IMR-90 (cell line): Measurements from ENCODE around the gene RAI1. TPM values are rescaled to one million over a fixed set of nuclear protein-coding genes. Genes with fewer than 3 reads are reported as not detected.

Experiments
- ATAC-seq: fragments of 200-7000 bp; cut with Tn5 transposase; 2 replicates; pipeline ENCODE4 v1.9.1; 2020; ENCODE audit warnings: low read depth, mild to moderate bottlenecking, moderate library complexity
- Bru-seq: library from RNA; stranded (reverse); fragments of 400-500 nt; gene quantifications from one replicate; lab custom pipeline; 2021; lab: Mats Ljungman, UMichigan
- BruChase-seq, 2 experiments: library from RNA; stranded (reverse); fragments of 400-500 nt; gene quantifications; one replicate each; lab custom pipeline; 2021; lab: Mats Ljungman, UMichigan
- BruUV-seq: library from RNA; stranded (reverse); fragments of 400-500 nt; replicated peaks from 2 replicates; lab custom pipeline; 2021; lab: Mats Ljungman, UMichigan
- CTCF ChIA-PET: fragments of 300-600 bp; formaldehyde crosslinking; extraction: SDS; loops from one replicate; lab custom pipeline; 2021; ENCODE audit warnings: antibody characterized with exemption; lab: Yijun Ruan, JAX
- POLR2A ChIA-PET: fragments of 300-600 bp; sonication (Branson Sonifier 250); formaldehyde crosslinking; loops from one replicate; lab custom pipeline; 2022; ENCODE audit warnings: antibody characterized with exemption; ENCODE audit not compliant: unreplicated experiment; lab: Charles Lee
- DNase-seq: peaks from one replicate; pipeline ENCODE4 v3.0.0; 2013
- H2AFZ ChIP-seq: replicated peaks from 2 replicates; pipeline ENCODE3; 2013; ENCODE audit warnings: low read length, mild to moderate bottlenecking; ENCODE audit not compliant: poor library complexity
- H2AK5ac ChIP-seq: 2 replicates; pipeline ENCODE4 v1.6.1; 2013; ENCODE audit warnings: low read depth, low read length, inconsistent platforms
- H2AK9ac ChIP-seq: replicated peaks from 2 replicates; pipeline ENCODE3; 2013; ENCODE audit warnings: mild to moderate bottlenecking, low read depth, low read length, moderate library complexity; ENCODE audit not compliant: poor library complexity
- H2BK120ac ChIP-seq: 2 replicates; pipeline ENCODE4 v1.6.1; 2013; ENCODE audit warnings: low read depth, low read length, inconsistent platforms
- H2BK15ac ChIP-seq: 3 replicates; pipeline ENCODE4 v1.6.1; 2013; ENCODE audit warnings: low read depth, low read length, inconsistent platforms
- H2BK20ac ChIP-seq: 2 replicates; pipeline ENCODE4 v1.6.1; 2013; ENCODE audit warnings: low read depth, mild to moderate bottlenecking, inconsistent platforms, low read length, moderate library complexity
- H2BK5ac ChIP-seq: 2 replicates; pipeline ENCODE4 v1.6.1; 2013; ENCODE audit warnings: mild to moderate bottlenecking, low read depth, low read length, inconsistent platforms; ENCODE audit not compliant: poor library complexity, severe bottlenecking
- H3K14ac ChIP-seq: replicated peaks from 2 replicates; pipeline ENCODE4 v1.6.1; 2013; ENCODE audit warnings: low read depth, low read length, inconsistent platforms
- H3K18ac ChIP-seq: 2 replicates; pipeline ENCODE4 v1.6.1; 2013; ENCODE audit warnings: low read depth, low read length, control low read depth
- H3K23ac ChIP-seq: 2 replicates; pipeline ENCODE4 v1.6.1; 2013; ENCODE audit warnings: low read depth, low read length, inconsistent platforms
- H3K27ac ChIP-seq: 2 replicates; pipeline ENCODE4 v1.5.1; 2013; ENCODE audit warnings: mild to moderate bottlenecking, control low read depth, low read length; ENCODE audit not compliant: insufficient read depth
- H3K27me3 ChIP-seq: 2 replicates; pipeline ENCODE4 v1.6.1; 2013; ENCODE audit warnings: low read length; ENCODE audit not compliant: control insufficient read depth, insufficient read depth
- H3K36me3 ChIP-seq: 2 replicates; pipeline ENCODE4 v1.6.1; 2013; ENCODE audit warnings: low read length, mixed read lengths; ENCODE audit not compliant: control insufficient read depth, insufficient read depth
- H3K4ac ChIP-seq: 2 replicates; pipeline ENCODE4 v1.6.1; 2013; ENCODE audit warnings: low read depth, low read length, inconsistent platforms
- H3K4me1 ChIP-seq: 2 replicates; pipeline ENCODE4 v1.6.1; 2013; ENCODE audit warnings: low read length, mixed read lengths; ENCODE audit not compliant: control insufficient read depth, insufficient read depth
- H3K4me2 ChIP-seq: 2 replicates; pipeline ENCODE4 v1.6.1; 2013; ENCODE audit warnings: low read depth, mild to moderate bottlenecking, control low read depth, low read length, moderate library complexity
- H3K4me3 ChIP-seq: 2 replicates; pipeline ENCODE4 v1.5.1; 2013; ENCODE audit warnings: low read depth, mild to moderate bottlenecking, control low read depth, low read length, moderate library complexity; ENCODE audit not compliant: insufficient read depth
- H3K56ac ChIP-seq: 2 replicates; pipeline ENCODE4 v1.6.1; 2013; ENCODE audit warnings: low read length, inconsistent platforms; ENCODE audit not compliant: insufficient read depth; ENCODE audit errors: extremely low read depth
- H3K79me1 ChIP-seq, 2 experiments: 2 replicates each; pipeline ENCODE4 v1.6.1; 2013; ENCODE audit warnings: low read length in 2 of 2, inconsistent platforms in 1 of 2, low read depth in 1 of 2
- H3K9ac ChIP-seq: 2 replicates; pipeline ENCODE4 v1.6.1; 2013; ENCODE audit warnings: low read depth, low read length, control low read depth
- H3K9me1 ChIP-seq: 2 replicates; pipeline ENCODE4 v1.6.1; 2013; ENCODE audit warnings: low read length, inconsistent platforms; ENCODE audit not compliant: insufficient read depth
- H3K9me3 ChIP-seq: 2 replicates; pipeline ENCODE4 v1.6.1; 2013; ENCODE audit warnings: low read length; ENCODE audit not compliant: control insufficient read depth, insufficient read depth
- H4K20me1 ChIP-seq: 2 replicates; pipeline ENCODE4 v1.6.1; 2013; ENCODE audit warnings: low read length, inconsistent platforms; ENCODE audit not compliant: insufficient read depth
- H4K5ac ChIP-seq: 2 replicates; pipeline ENCODE4 v1.6.1; 2013; ENCODE audit warnings: mild to moderate bottlenecking, low read depth, low read length, control low read depth
- H4K8ac ChIP-seq, 2 experiments: 2 replicates each; pipeline ENCODE4 v1.6.1; 2013; ENCODE audit warnings: low read depth in 2 of 2, low read length in 2 of 2, control low read depth in 1 of 2, inconsistent platforms in 1 of 2
- H4K91ac ChIP-seq: 2 replicates; pipeline ENCODE4 v1.6.1; 2013; ENCODE audit warnings: low read depth, low read length, inconsistent platforms; ENCODE audit not compliant: insufficient read depth
- BHLHE40 ChIP-seq: fragments of 150-350 bp; IDR thresholded peaks from 2 replicates; pipeline ENCODE4 v1.6.1; 2016; ENCODE audit warnings: mild to moderate bottlenecking, low read depth, low read length
- CEBPB ChIP-seq: IDR thresholded peaks from 2 replicates; pipeline ENCODE4 v1.6.1; 2012; ENCODE audit warnings: low read depth, low read length, improper control_type of control experiment
- CTCF ChIP-seq: conservative IDR thresholded peaks from 2 replicates; pipeline ENCODE4 v1.5.1; 2012; ENCODE audit warnings: mild to moderate bottlenecking, low read depth, low read length, improper control_type of control experiment
- FOS ChIP-seq: fragments of 150-350 bp; IDR thresholded peaks from 2 replicates; pipeline ENCODE4 v1.6.1; 2016; ENCODE audit warnings: low read depth, low read length
- MAFK ChIP-seq: IDR thresholded peaks from 2 replicates; pipeline ENCODE4 v1.6.1; 2012; ENCODE audit warnings: low read depth, low read length, improper control_type of control experiment
- MAZ ChIP-seq: IDR thresholded peaks from 2 replicates; pipeline ENCODE4 v1.6.1; 2012; ENCODE audit warnings: low read depth, mild to moderate bottlenecking, low read length, improper control_type of control experiment, moderate library complexity, borderline replicate concordance
- MXI1 ChIP-seq: IDR thresholded peaks from 2 replicates; pipeline ENCODE4 v1.6.1; 2012; ENCODE audit warnings: low read depth, mild to moderate bottlenecking, low read length, moderate library complexity, borderline replicate concordance
- NFE2L2 ChIP-seq: fragments of 150-350 bp; IDR thresholded peaks from 2 replicates; pipeline ENCODE4 v1.6.1; 2016; ENCODE audit warnings: low read depth, mild to moderate bottlenecking, low read length
- POLR2A ChIP-seq: IDR thresholded peaks from 2 replicates; pipeline ENCODE4 v1.6.1; 2012; ENCODE audit warnings: mild to moderate bottlenecking, low read depth, low read length
- RAD21 ChIP-seq: IDR thresholded peaks from 2 replicates; pipeline ENCODE4 v1.6.1; 2012; ENCODE audit warnings: low read length, improper control_type of control experiment
- RCOR1 ChIP-seq: IDR thresholded peaks from 2 replicates; pipeline ENCODE4 v1.6.1; 2012; ENCODE audit warnings: mild to moderate bottlenecking, low read length, improper control_type of control experiment; ENCODE audit not compliant: insufficient replicate concordance
- RFX5 ChIP-seq: IDR thresholded peaks from 2 replicates; pipeline ENCODE4 v1.8.0; 2012; ENCODE audit warnings: low read depth, mild to moderate bottlenecking, low read length, moderate library complexity
- SMC3 ChIP-seq: fragments of 150-350 bp; IDR thresholded peaks from 2 replicates; pipeline ENCODE4 v1.6.1; 2016; ENCODE audit warnings: low read depth, mild to moderate bottlenecking, antibody characterized with exemption, low read length, moderate library complexity
- USF2 ChIP-seq: fragments of 150-350 bp; IDR thresholded peaks from 2 replicates; pipeline ENCODE4 v1.6.1; 2017; ENCODE audit warnings: mild to moderate bottlenecking, antibody characterized with exemption, low read length, low read depth
- WGBS, 2 experiments: methylation state at CpG; one replicate each; pipeline versions ENCODE4 v1.1.5 to v1.1.7; 2013; ENCODE audit warnings: missing lambda C conversion rate in 2 of 2; ENCODE audit not compliant: insufficient read length in 1 of 2; ENCODE audit errors: extremely low coverage in 2 of 2; 5-methylcytosine and 5-hydroxymethylcytosine counted together
- dilution Hi-C: fragments of 300-500 bp; cut with HindIII; formaldehyde crosslinking; loops from one replicate; pipeline ENCODE4 v1.14.3; 2018; ENCODE audit warnings: low sequenced_read_pairs; ENCODE audit not compliant: unreplicated experiment
- in situ Hi-C: fragments of 300-500 bp; cut with MboI; formaldehyde crosslinking; loops from 3 replicates; pipeline ENCODE4 v1.14.3; 2019; ENCODE audit warnings: low sequenced_read_pairs, inconsistent platforms, mixed read lengths
- intact Hi-C: fragments of 100-400 bp; cut with micrococcal nuclease; formaldehyde crosslinking; loops from 2 replicates; pipeline ENCODE4 v1.10.0; 2022
- long read RNA-seq: library from polyadenylated mRNA; unstranded; transcript quantifications from one replicate; pipeline ENCODE4 v2.0.0, GENCODE V29; 2021; ENCODE audit not compliant: unreplicated experiment
- polyA plus RNA-seq, 3 experiments: library from polyadenylated mRNA; depleted of rRNA; stranded (reverse); fragments of >200 nt; gene quantifications; 2 replicates each; pipeline ENCODE4 v1.2.3, GENCODE V29; 2012; ENCODE audit warnings: low replicate concordance in 1 of 3
- total RNA-seq: library from RNA; depleted of rRNA; stranded (reverse); fragments of >200 nt; gene quantifications from 2 replicates; pipeline ENCODE4 v1.2.3, GENCODE V29; 2012; rRNA removed

The RAI1 gene
- 1.8 and 1.9 TPM in 2 replicates for total RNA-seq
- polyA plus RNA-seq (2012; rRNA removed) = 10.5 and 14.0 TPM in 2 replicates
- polyA plus RNA-seq (2012; cell fraction: cytosol; rRNA removed) = 5.5 and 10.5 TPM in 2 replicates
- polyA plus RNA-seq (2012; cell fraction: nucleus; rRNA removed; ENCODE audit: low replicate concordance) = 18.8 and 32.7 TPM in 2 replicates
- percentile 92 among the genes with signal in this experiment for Bru-seq, nascent RNA
- BruChase-seq, experiment 1, labeled RNA remaining after a 6-hour chase = percentile 92 among the genes with signal in this experiment
- percentile 95 among the genes with signal in this experiment for BruChase-seq, experiment 2, labeled RNA remaining after a 2-hour chase
- long read RNA-seq, partial matches to known transcripts = 35 of 51 reads
- long read RNA-seq, other reads (novel, unspliced or antisense) = 15 of 51 reads

GRCh38 chr17:17681187-17681743 lies at the start of gene RAI1:
Gene RAI1 (plus strand): TSS chr17:17681458. CDS start chr17:17792949, 111,491 bp downstream.
- H2BK15ac ChIP-seq = no peak within 1 kb of the TSS
- BruUV-seq = no TSS peak
- intact Hi-C loops = loop anchor here (1.0 to 10.0 kb wide), 5 partner anchors 41 to 351 kb away; no protein-coding TSS in a partner anchor
- TF ChIP-seq POLR2A (peak; percentile 72), USF2 (no peak), MAFK (no peak), RCOR1 (peak; percentile 28), NFE2L2 (no peak), BHLHE40 (no peak), SMC3 (peak; percentile 75), CTCF (peak; percentile 83), CEBPB (no peak), RFX5 (no peak), MXI1 (peak; percentile 61; the same call in 1 of the 2 replicates), FOS (0 out of 2 replicates have a peak, but pooled peaks have one; percentile 1), MAZ (peak; percentile 93), RAD21 (peak; percentile 80)

More at GRCh38 chr17:17681187-17681743, at the start of gene RAI1:
- Histone ChIP-seq H3K4me1 (peaks cover 18% of the 10 kb centered on the region), H3K56ac (peak within 1 kb of the TSS; percentile 86; the same call in 1 of the 2 replicates), H3K4ac (peak within 1 kb of the TSS; percentile 91), H2BK120ac (peak within 1 kb of the TSS; percentile 52), H4K91ac (peak within 1 kb of the TSS; percentile 86), H2AK9ac (peak within 1 kb of the TSS; percentile 99), H2AFZ (peak within 1 kb of the TSS; percentile 92), H3K4me3 (peak within 1 kb of the TSS; percentile 70), H2BK5ac (peak within 1 kb of the TSS; percentile 77), H4K20me1 (peaks cover 40% of the 10 kb centered on the region), H4K8ac (peak within 1 kb of the TSS; percentile 56 to 57; a peak in 2 of 4 replicates), H3K9me3 (no peaks in the 10 kb centered on the region), H2AK5ac (peak within 1 kb of the TSS; percentile 83), H3K23ac (peak within 1 kb of the TSS; percentile 90; the same call in 1 of the 2 replicates), H2BK20ac (no peak within 1 kb of the TSS), H4K5ac (peak within 1 kb of the TSS; percentile 44; the same call in 1 of the 2 replicates), H3K4me2 (peak within 1 kb of the TSS; percentile 68), H3K27me3 (no peaks in the 10 kb centered on the region), H3K18ac (peak within 1 kb of the TSS; percentile 62; the same call in 1 of the 2 replicates), H3K27ac (peak within 1 kb of the TSS; percentile 81), H3K36me3 (no peaks in the 10 kb centered on the region), H3K79me1 (peaks cover 0 to 26% of the 10 kb centered on the region in 2 experiments; a peak in 2 of 4 replicates), H3K9me1 (peaks cover 12% of the 10 kb centered on the region), H3K9ac (peak within 1 kb of the TSS; percentile 94), H3K14ac (peak within 1 kb of the TSS; percentile 86)
- ATAC-seq (peak; percentile 56), DNase-seq (peak; percentile 79)
- WGBS, 2 experiments = 1% methylated on average over 36 of the region's 84 CpGs; no CpG with 5 or more reads in 1 of the 2 experiments
- CTCF ChIA-PET = interaction anchor here (0.8 kb wide), 1 partner anchor 155 kb away, joined by 3 read pairs; the partner anchor contains the start of gene SREBF1
- POLR2A ChIA-PET = no interaction called here
- in situ Hi-C loops = loop anchor here (10.0 kb wide), 1 partner anchor 354 kb away; the partner anchor contains the start of genes ATPAF2 and GID4
- dilution Hi-C loops = no loop called here
